Thyroid gland (tissue), 4 donors: ENCODE measurements around the gene ACAD9.

Source experiments
- POLR2A ChIP-seq, 2 donors: fragments of 450-650 bp; IDR thresholded peaks; one replicate each; pipeline ENCODE4 v1.6.1; 2017; ENCODE audit warnings: antibody characterized with exemption in 2 of 2, mild to moderate bottlenecking in 2 of 2, moderate library complexity in 1 of 2
- TF ChIP-seq, protein P1 (sequence below), 6 experiments: fragments of 200-600 bp in 3 of 6; fragments of 450-650 bp in 3 of 6; sonication (generic) in 3 of 6; IDR thresholded peaks; one replicate each; pipeline ENCODE4 v1.5.1; 2016 to 2019; ENCODE audit warnings: antibody characterized with exemption in 6 of 6, mild to moderate bottlenecking in 2 of 6, inconsistent platforms in 1 of 6, moderate library complexity in 1 of 6

- TF ChIP-seq, protein P1, sequence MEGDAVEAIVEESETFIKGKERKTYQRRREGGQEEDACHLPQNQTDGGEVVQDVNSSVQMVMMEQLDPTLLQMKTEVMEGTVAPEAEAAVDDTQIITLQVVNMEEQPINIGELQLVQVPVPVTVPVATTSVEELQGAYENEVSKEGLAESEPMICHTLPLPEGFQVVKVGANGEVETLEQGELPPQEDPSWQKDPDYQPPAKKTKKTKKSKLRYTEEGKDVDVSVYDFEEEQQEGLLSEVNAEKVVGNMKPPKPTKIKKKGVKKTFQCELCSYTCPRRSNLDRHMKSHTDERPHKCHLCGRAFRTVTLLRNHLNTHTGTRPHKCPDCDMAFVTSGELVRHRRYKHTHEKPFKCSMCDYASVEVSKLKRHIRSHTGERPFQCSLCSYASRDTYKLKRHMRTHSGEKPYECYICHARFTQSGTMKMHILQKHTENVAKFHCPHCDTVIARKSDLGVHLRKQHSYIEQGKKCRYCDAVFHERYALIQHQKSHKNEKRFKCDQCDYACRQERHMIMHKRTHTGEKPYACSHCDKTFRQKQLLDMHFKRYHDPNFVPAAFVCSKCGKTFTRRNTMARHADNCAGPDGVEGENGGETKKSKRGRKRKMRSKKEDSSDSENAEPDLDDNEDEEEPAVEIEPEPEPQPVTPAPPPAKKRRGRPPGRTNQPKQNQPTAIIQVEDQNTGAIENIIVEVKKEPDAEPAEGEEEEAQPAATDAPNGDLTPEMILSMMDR (IDR thresholded peaks at IDR 0.05), result no peak
- no peak for TF ChIP-seq POLR2A (IDR thresholded peaks at IDR 0.05)
Measured at GRCh38 chr3:128933922-128934253, 54.5 kb downstream of the ACAD9 start.
